Measurements from ENCODE around the gene MAJIN.

Gene MAJIN

DNA sequence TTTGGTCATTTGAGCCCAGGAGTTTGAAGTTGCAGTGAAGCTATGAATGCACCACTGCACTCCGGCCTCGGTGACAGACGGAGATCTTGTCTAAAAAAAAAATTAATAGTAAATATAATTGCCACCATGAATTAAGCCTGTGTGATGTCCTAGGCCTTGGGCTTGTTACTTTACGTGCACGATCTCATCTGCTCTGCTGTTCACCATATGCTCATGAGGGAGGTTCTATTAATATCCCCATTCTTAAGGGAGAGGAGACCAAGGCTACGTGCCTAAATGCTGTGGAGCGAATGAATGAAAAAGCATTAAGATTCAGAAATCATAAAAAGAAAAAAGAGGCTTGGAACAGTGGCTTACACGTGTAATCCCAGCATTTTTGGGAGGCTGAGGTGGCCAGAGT, 52.3 kb downstream of the MAJIN start:
- intact Hi-C loops (cut with micrococcal nuclease): loop anchor here (10.0 kb wide), 1 partner anchor 195 kb away; the partner anchor contains the start of genes TM7SF2 and ZNHIT2
- Mint-ChIP-seq H3K36me3 (ENCODE audit: low read depth) (peaks cover 14% of the 10 kb centered on the region), H3K4me1 (ENCODE audit: low read depth) (peaks cover 33% of the 10 kb centered on the region), H3K4me3 (no peak overlapping the region), H3K27me3 (no peaks in the 10 kb centered on the region), H3K9me3 (no peaks in the 10 kb centered on the region), H3K27ac (no peak overlapping the region)

DNA sequence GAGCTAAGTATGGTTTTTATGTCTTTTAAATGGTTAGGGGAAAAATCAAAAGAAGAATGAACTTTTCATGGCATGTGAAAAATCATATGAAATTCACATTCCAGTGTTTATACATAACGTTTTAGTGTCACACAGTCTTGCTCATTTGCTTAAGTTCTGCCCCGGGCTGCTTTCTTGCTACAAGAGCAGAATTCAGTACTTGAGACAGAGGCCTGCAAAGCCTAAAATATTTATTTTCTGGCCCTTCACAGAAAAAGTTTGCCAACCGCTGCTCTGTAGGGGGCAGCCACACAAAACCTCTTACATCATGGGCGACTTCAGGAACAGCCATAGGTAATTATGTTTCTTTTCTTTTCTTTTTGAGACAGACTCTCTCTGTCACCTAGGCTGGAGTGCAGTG, 53.9 kb downstream of the MAJIN start:
- Mint-ChIP-seq H3K27me3 (no peaks in the 10 kb centered on the region), H3K36me3 (ENCODE audit: low read depth) (peaks cover 24% of the 10 kb centered on the region), H3K9me3 (no peaks in the 10 kb centered on the region), H3K4me1 (ENCODE audit: low read depth) (peaks cover 27% of the 10 kb centered on the region), H3K27ac (peak overlapping the region; percentile 84), H3K4me3 (peak overlapping the region; percentile 92)
- intact Hi-C loops (cut with micrococcal nuclease): loop anchor here (10.0 kb wide), 1 partner anchor 197 kb away; the partner anchor contains the start of genes TM7SF2 and ZNHIT2

DNA sequence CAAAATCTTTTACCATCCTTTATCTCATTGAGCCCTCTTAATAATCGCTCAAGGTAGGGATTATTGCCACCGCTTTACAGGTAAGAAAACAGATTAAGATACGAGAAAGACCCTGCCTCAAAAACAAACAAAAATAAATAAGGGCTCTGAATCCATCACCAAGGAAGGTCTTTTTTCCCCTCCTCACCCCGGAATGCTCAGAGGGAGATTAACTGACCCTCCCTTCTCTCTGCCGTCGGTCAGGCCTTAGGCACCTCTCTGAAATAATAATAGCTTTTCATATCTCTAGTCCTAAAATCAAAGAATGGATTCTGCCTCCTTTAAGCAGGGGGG, 54.3 kb downstream of the MAJIN start:
- peak overlapping the region; percentile 84 for H3K27ac Mint-ChIP-seq
- intact Hi-C loops (cut with micrococcal nuclease): loop anchor here (1.0 to 10.0 kb wide), 4 partner anchors 8 to 197 kb away; partner anchors contain the start of genes SNX15, TM7SF2 and ZNHIT2
- no peaks in the 10 kb centered on the region for H3K9me3 Mint-ChIP-seq
- peak overlapping the region; percentile 92 for H3K4me3 Mint-ChIP-seq
- H3K36me3 Mint-ChIP-seq (ENCODE audit: low read depth): peaks cover 28% of the 10 kb centered on the region
- peaks cover 27% of the 10 kb centered on the region for H3K4me1 Mint-ChIP-seq (ENCODE audit: low read depth)
- no peaks in the 10 kb centered on the region for H3K27me3 Mint-ChIP-seq

DNA sequence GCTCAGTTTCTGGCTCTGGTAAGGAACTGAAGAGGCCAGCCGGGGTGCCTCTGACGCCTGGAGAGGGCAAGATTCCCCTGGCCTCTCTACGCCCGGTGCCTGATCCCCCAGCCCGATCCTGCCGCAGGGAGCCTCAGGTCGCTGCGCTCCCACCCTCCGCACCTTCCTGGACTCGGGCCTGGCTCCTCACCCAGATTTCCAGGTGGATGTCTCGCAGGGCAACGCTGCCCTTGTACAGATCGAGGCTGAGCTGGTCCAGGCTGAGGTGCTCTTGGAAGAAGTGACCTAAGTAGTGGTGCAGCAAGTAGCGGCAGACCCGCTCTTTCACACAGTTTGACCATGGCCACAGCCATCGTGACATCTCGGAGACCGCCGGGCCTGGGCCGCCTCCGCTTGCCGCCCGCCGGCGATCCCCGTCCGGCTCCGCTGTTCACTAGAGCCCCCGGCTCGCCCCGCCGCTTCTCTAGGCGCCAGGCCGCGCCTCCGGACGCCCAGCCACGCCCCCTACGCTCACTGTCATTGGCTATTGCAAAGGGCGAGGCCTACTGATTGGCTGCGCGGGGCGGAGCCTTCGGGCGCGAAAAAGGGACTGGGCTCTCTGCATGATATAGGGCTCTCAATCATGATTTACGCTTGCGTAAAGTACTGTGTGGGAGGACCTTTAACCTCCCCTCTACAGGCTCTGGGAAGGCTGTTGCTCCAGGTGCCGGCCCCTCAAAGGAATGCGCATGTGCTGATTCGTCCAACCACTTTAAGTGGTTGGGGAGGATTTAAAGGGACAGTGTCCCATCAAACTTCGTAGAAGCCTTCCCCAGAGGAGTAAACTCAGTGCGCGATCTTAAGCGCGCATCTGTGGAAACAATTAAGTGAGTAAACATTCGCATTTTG, 54.9 kb downstream of the MAJIN start, which contains the start of gene ATG2A:
TSS of gene ATG2A (minus strand) at position 435 of the 888 bp plus-strand sequence. CDS start at position 361, 74 bp downstream.
- H3K4me1 Mint-ChIP-seq (ENCODE audit: low read depth): peaks cover 27% of the 10 kb centered on the region
- peak within 1 kb of the TSS; percentile 84 for H3K27ac Mint-ChIP-seq
- H3K4me3 Mint-ChIP-seq: peak within 1 kb of the TSS; percentile 92
- intact Hi-C loops (cut with micrococcal nuclease): loop anchor here (1.0 to 10.0 kb wide), 4 partner anchors 8 to 198 kb away; partner anchors contain the start of genes SNX15, TM7SF2 and ZNHIT2
- no peaks in the 10 kb centered on the region for H3K27me3 Mint-ChIP-seq
- no peaks in the 10 kb centered on the region for H3K9me3 Mint-ChIP-seq
- H3K36me3 Mint-ChIP-seq (ENCODE audit: low read depth): peaks cover 34% of the 10 kb centered on the region

DNA sequence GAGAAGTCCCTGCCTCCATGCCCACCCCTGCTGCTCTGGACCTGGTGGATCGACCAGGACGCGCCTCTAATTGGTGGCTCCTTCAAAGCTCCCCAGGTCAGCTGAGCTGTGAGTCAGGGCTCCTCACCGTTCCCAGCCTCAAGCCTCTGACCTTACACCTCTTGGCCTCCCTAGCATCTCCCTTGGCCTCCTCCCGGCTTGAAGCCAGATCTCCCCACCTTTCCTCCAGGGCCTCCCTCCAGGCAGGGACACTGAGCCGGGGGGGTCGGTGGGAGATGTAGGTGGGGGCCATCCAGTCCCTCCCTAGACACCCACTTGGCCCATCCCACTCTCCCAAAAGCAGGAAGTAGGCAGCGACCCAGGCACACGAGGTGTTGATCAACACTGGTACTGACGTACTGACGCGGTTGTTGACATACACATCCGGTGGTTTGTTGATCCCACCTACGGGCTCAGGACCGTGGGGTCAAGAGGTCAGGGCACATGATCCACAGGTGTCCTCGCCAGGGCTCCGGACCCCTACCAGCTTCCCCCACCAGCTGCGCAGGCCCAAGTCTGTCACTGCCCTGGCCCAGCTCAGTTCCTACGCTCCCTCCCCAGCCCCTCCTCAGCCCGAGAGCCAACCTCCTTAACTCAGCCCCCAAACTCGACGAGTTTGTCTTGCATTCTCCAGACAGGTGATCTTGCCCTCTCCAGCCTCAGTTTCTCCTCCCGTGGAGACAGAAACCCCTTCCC, 55.7 kb downstream of the MAJIN start:
- H3K4me3 Mint-ChIP-seq: peak overlapping the region; percentile 92
- intact Hi-C loops (cut with micrococcal nuclease): loop anchor here (2.0 to 10.0 kb wide), 2 partner anchors 111 to 199 kb away; partner anchors contain the start of genes SNX15, TM7SF2 and ZNHIT2
- H3K36me3 Mint-ChIP-seq (ENCODE audit: low read depth): peaks cover 42% of the 10 kb centered on the region
- no peaks in the 10 kb centered on the region for H3K9me3 Mint-ChIP-seq
- H3K27me3 Mint-ChIP-seq: no peaks in the 10 kb centered on the region
- peak overlapping the region; percentile 84 for H3K27ac Mint-ChIP-seq
- peaks cover 27% of the 10 kb centered on the region for H3K4me1 Mint-ChIP-seq (ENCODE audit: low read depth)

DNA sequence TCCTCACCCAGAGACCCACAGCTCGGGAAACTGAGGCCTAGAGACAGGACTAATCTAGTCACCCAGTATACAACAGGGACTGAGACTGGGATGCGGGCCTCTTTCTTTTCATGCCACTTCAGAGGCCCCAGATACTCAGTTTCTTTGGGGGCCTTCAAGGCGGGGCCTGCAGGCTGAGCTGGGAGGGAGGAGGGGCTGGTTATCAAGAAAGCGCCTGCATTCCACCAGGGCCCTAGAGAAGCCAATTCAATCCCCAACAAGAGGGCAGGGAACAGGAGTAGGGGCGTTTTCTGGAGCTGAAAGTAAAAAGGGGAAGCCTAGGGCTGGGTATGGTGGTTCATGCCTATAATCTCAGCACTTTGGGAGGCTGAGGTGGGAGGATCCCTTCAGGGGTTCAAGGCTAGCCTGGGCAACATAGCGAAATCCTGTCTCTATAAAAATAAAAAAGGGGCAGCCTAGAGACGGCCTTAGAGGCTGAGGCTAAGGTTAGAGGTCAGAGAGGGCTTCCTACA, 56.5 kb downstream of the MAJIN start:
- H3K27me3 Mint-ChIP-seq: no peaks in the 10 kb centered on the region

DNA sequence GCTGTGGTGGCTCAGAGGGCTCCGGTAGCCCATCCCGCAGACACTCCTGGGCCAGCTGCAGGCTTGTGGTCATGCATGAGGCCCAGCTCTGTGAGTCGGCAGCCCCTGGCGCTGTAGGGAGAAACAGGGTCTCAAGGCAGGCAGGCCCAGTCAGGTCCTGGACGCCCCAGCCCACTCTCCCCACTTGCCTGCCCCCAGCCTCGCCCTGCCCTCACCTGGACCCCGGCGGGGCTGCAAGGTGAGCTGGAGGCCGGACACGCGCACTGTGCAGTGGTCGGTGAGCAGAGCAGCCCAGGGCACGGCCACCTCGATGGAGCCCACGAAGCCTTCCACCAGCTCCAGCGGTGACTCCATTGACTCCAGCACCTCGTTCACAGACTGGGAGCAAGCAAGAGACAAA, 57.8 kb downstream of the MAJIN start:
- no peaks in the 10 kb centered on the region for H3K9me3 Mint-ChIP-seq
- no peak overlapping the region for H3K27ac Mint-ChIP-seq
- peaks cover 63% of the 10 kb centered on the region for H3K36me3 Mint-ChIP-seq (ENCODE audit: low read depth)
- no peaks in the 10 kb centered on the region for H3K27me3 Mint-ChIP-seq
- H3K4me3 Mint-ChIP-seq: no peak overlapping the region
- peaks cover 27% of the 10 kb centered on the region for H3K4me1 Mint-ChIP-seq (ENCODE audit: low read depth)
- intact Hi-C loops (cut with micrococcal nuclease): loop anchor here (10.0 kb wide), 1 partner anchor 201 kb away; the partner anchor contains the start of genes TM7SF2 and ZNHIT2

More for the DNA sequence above, 56.5 kb downstream of the MAJIN start:
- peaks cover 27% of the 10 kb centered on the region for H3K4me1 Mint-ChIP-seq (ENCODE audit: low read depth)
- H3K27ac Mint-ChIP-seq: peak overlapping the region; percentile 84
- H3K36me3 Mint-ChIP-seq (ENCODE audit: low read depth): peaks cover 50% of the 10 kb centered on the region
- H3K9me3 Mint-ChIP-seq: no peaks in the 10 kb centered on the region
- intact Hi-C loops (cut with micrococcal nuclease): loop anchor here (10.0 kb wide), 1 partner anchor 199 kb away; the partner anchor contains the start of genes TM7SF2 and ZNHIT2
- peak overlapping the region; percentile 92 for H3K4me3 Mint-ChIP-seq

DNA sequence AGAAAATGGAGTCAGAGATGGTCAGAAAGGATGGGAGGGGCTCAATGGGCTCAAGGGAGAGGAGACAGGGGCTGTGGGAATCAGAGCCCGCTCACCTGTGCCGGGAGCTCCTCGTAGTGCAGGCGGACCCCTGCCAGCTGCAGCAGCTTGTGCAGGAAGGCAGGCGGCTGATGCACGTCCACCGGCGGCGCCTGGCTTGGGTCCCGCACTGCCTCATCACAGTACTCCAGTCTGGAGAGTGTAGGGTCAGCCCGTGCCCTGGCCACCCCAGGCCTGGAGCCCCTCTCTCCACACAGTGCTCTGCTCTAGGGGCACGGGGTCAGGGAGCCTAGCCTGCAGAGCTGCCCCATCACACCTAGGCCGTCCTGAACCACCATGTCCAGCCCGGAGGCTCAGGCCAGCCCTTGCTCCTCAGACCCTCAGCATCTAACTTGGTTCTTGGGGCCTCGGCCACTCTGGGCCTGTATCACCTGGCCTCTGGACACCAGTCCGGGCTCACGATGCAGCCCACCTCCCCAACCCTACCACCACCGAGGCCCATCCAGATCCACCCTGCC, 58.7 kb downstream of the MAJIN start:
- H3K27me3 Mint-ChIP-seq: no peaks in the 10 kb centered on the region
- H3K4me3 Mint-ChIP-seq: no peak overlapping the region
- no peak overlapping the region for H3K27ac Mint-ChIP-seq
- intact Hi-C loops (cut with micrococcal nuclease): loop anchor here (10.0 kb wide), 1 partner anchor 202 kb away; the partner anchor contains the start of genes TM7SF2 and ZNHIT2
- peaks cover 27% of the 10 kb centered on the region for H3K4me1 Mint-ChIP-seq (ENCODE audit: low read depth)
- no peaks in the 10 kb centered on the region for H3K9me3 Mint-ChIP-seq
- H3K36me3 Mint-ChIP-seq (ENCODE audit: low read depth): peaks cover 72% of the 10 kb centered on the region

DNA sequence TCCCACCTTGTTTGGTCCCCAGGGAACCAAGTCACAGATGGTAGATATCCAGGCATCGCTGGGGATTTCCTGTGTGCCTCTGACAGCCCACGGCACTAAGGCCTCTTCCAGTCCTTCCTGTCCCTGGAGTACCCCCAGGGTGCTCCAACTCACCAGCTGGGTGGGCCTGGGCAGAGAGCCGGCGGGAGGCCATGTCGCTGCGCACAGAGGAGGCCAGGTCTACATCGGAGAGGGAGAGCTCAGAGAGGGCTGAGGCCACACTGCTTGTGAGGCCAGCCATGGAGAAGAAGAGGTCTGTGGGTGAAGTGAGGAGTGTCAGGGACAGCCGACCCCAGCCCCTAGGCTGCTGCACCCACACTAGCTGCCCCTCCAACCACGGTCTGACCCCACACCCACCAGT, 60.2 kb downstream of the MAJIN start:
- Mint-ChIP-seq H3K4me3 (no peak overlapping the region), H3K4me1 (ENCODE audit: low read depth) (peaks cover 18% of the 10 kb centered on the region), H3K27ac (no peak overlapping the region), H3K36me3 (ENCODE audit: low read depth) (peaks cover 86% of the 10 kb centered on the region), H3K9me3 (no peaks in the 10 kb centered on the region), H3K27me3 (no peaks in the 10 kb centered on the region)
- intact Hi-C loops (cut with micrococcal nuclease): loop anchor here (10.0 kb wide), 1 partner anchor 203 kb away; the partner anchor contains the start of genes TM7SF2 and ZNHIT2

DNA sequence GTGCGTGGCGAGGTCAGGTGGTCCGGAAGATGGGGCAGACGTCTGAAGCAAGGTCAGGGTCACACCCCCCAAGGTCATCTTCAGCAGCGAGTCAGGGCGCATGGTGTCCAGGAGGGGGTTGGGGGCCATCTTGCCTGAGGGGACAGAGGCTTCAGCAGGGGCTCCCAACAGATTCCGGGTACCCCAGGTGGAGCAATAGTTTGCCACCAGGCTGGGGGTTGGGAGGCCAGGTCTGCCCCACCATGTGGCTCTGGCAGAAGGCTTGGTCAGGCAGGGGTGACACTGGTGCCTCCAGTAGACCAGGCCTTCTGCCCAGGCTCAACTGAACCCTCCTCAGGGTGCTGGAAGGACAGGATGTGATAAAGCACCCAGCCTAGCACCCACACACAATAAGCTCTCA, 60.8 kb downstream of the MAJIN start:
- no peak overlapping the region for H3K4me3 Mint-ChIP-seq
- intact Hi-C loops (cut with micrococcal nuclease): loop anchor here (10.0 kb wide), 1 partner anchor 204 kb away; the partner anchor contains the start of genes TM7SF2 and ZNHIT2
- no peaks in the 10 kb centered on the region for H3K27me3 Mint-ChIP-seq
- H3K9me3 Mint-ChIP-seq: no peaks in the 10 kb centered on the region
- peaks cover 13% of the 10 kb centered on the region for H3K4me1 Mint-ChIP-seq (ENCODE audit: low read depth)
- no peak overlapping the region for H3K27ac Mint-ChIP-seq
- H3K36me3 Mint-ChIP-seq (ENCODE audit: low read depth): peaks cover 86% of the 10 kb centered on the region

DNA sequence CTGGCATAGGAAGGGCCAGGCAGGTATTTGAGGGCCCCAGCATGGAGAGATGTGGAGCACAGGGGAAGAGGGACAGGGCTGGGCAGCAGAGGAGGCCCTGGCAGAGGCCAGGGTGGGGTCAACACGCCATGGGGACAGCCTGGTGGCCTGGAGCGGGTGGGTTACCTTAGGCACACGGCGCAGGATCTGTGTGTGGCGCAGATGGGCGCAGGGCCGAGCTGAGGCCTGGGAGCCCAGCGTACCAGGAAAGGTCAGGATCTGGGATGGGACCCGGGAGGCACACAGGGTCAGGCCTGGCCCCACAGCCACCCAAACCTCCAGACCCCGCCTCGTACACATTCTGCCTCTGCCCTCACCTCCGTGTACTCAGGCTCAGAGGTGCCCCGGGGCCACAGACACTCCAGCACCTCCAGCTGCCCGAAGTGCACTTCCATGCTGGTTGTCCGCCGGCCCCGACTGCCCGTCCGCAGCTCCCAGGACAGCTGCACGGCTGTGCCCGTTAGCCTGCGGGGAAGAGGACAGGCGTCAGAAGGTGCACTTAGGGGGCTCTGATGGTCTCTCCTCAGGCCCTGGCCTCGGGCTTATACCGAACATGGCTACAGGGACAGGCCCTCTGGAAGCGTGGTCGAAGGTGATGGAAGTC, 61.3 kb downstream of the MAJIN start:
- no peak overlapping the region for H3K4me3 Mint-ChIP-seq
- no peaks in the 10 kb centered on the region for H3K9me3 Mint-ChIP-seq
- H3K36me3 Mint-ChIP-seq (ENCODE audit: low read depth): peaks cover 92% of the 10 kb centered on the region
- peaks cover 7% of the 10 kb centered on the region for H3K4me1 Mint-ChIP-seq (ENCODE audit: low read depth)
- intact Hi-C loops (cut with micrococcal nuclease): loop anchor here (10.0 kb wide), 1 partner anchor 204 kb away; the partner anchor contains the start of genes TM7SF2 and ZNHIT2
- no peaks in the 10 kb centered on the region for H3K27me3 Mint-ChIP-seq
- no peak overlapping the region for H3K27ac Mint-ChIP-seq

DNA sequence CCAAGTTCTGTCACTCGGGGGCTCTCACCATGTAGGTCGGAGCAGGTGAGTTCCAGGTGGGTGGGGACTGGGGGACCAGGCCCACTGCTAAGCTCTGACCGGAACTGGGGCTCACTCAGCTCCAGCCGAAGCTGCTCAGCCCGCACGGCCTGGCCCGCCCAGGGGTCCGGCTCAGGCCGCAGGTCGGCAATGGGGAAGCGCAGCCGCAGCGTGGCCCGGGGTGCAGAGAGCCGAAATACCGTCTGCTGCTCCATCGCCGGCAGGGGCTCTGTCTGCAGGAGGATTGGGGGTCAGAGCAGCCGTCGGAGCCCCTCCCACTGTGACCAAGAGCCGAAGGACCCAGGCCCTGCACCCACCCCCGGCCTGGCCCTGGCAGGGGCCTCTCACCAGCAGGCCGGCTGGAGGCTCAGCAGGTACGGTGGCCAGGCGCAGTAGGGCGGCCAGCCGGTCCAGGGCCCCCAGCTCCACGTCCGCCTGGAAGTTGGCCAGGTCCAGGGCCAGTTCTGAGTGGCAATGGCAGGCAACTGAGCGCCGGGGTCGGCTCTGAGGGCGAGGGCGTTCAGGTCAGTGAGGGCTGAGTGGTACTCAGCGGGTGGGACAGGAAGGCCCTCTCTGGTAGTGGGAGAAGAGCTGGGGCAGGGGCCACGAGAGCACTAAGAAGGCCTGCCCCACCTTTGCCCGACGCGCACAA, 62.1 kb downstream of the MAJIN start:
- intact Hi-C loops (cut with micrococcal nuclease): loop anchor here (10.0 kb wide), 1 partner anchor 205 kb away; the partner anchor contains the start of genes TM7SF2 and ZNHIT2

More for the DNA sequence above, 62.1 kb downstream of the MAJIN start:
- Mint-ChIP-seq H3K9me3 (no peaks in the 10 kb centered on the region), H3K27me3 (no peaks in the 10 kb centered on the region), H3K36me3 (ENCODE audit: low read depth) (peaks cover 100% of the 10 kb centered on the region), H3K4me1 (ENCODE audit: low read depth) (no peaks in the 10 kb centered on the region), H3K27ac (no peak overlapping the region), H3K4me3 (no peak overlapping the region)

All from dendritic cell treated with granulocyte-macrophage colony-stimulating factor and Interleukin-4, amounts not matched to agents 40 ng/mL and 50 ng/mL, for 4 days (primary cell).